ENCODE data around the gene FAM32A. TPM values are rescaled to one million over a fixed set of nuclear protein-coding genes. Genes with fewer than 3 reads are reported as not detected.

FAM32A gene
- total RNA-seq, 1 donor from 2014 or later, result 32.9 TPM

Other genes starting within 250 kb of the FAM32A start
- gene OR10H4, start 236.4 kb upstream of the FAM32A start, total RNA-seq, result not detected
- 21.0 TPM for gene TPM4, start 108.9 kb upstream of the FAM32A start, total RNA-seq
- gene RAB8A, start 73.5 kb upstream of the FAM32A start, total RNA-seq, result 56.5 TPM
- gene HSH2D, start 41.7 kb upstream of the FAM32A start, total RNA-seq, result 0.86 TPM
- not detected for gene CIB3, start 11.9 kb upstream of the FAM32A start, total RNA-seq
- 76.5 TPM for gene AP1M1, start 12.5 kb downstream of the FAM32A start, total RNA-seq
- gene KLF2, start 139.4 kb downstream of the FAM32A start, total RNA-seq, result 8.5 TPM

All from left lobe of liver (tissue), 1 donor.